HEK293T (cell line): ENCODE results near the gene GPRASP1.

Experiments used
- CTCF ChIA-PET: fragments of 350-600 bp; formaldehyde crosslinking; extraction: SDS; loops from one replicate; lab custom pipeline; 2021; ENCODE audit warnings: antibody characterized with exemption, inconsistent platforms; lab: Yijun Ruan, JAX
- POLR2A ChIA-PET: fragments of 350-600 bp; formaldehyde crosslinking; extraction: SDS; loops from one replicate; lab custom pipeline; 2020; ENCODE audit warnings: antibody characterized with exemption, inconsistent platforms; lab: Yijun Ruan, JAX
- DNase-seq: peaks from one replicate; pipeline ENCODE4 v3.0.0; 2012; ENCODE audit warnings: mixed read lengths; ENCODE audit errors: extremely low spot score
- ARNT ChIP-seq: fragments of 450-650 bp; IDR thresholded peaks from 2 replicates; pipeline ENCODE4 v1.6.1; 2017; ENCODE audit warnings: mild to moderate bottlenecking
- BHLHE40 ChIP-seq: fragments of 450-650 bp; IDR thresholded peaks from 2 replicates; pipeline ENCODE4 v1.6.1; 2016; ENCODE audit warnings: mild to moderate bottlenecking, moderate library complexity, borderline replicate concordance
- CTBP1 ChIP-seq: fragments of 450-650 bp; IDR thresholded peaks from 2 replicates; pipeline ENCODE4 v1.6.1; 2016; ENCODE audit warnings: borderline replicate concordance
- ELF4 ChIP-seq: fragments of 450-650 bp; IDR thresholded peaks from 2 replicates; pipeline ENCODE4 v1.6.1; 2017; ENCODE audit warnings: antibody characterized with exemption
- FOXA1 ChIP-seq: fragments of 450-650 bp; IDR thresholded peaks from 2 replicates; pipeline ENCODE4 v1.6.1; 2016; ENCODE audit warnings: mild to moderate bottlenecking
- FOXK2 ChIP-seq: fragments of 450-650 bp; IDR thresholded peaks from 2 replicates; pipeline ENCODE4 v1.6.1; 2016; ENCODE audit warnings: mild to moderate bottlenecking
- FOXM1 ChIP-seq: fragments of 450-650 bp; IDR thresholded peaks from 2 replicates; pipeline ENCODE4 v1.6.1; 2017; ENCODE audit warnings: mild to moderate bottlenecking, borderline replicate concordance
- HDGF ChIP-seq: fragments of 450-650 bp; IDR thresholded peaks from 2 replicates; pipeline ENCODE4 v1.6.1; 2017; ENCODE audit warnings: antibody characterized with exemption, borderline replicate concordance
- L3MBTL2 ChIP-seq: fragments of 450-650 bp; conservative IDR thresholded peaks from 2 replicates; pipeline ENCODE4 v1.6.1; 2016; ENCODE audit warnings: mild to moderate bottlenecking
- LEF1 ChIP-seq: fragments of 450-650 bp; IDR thresholded peaks from 2 replicates; pipeline ENCODE4 v1.6.1; 2017; ENCODE audit warnings: mild to moderate bottlenecking, borderline replicate concordance
- NFRKB ChIP-seq: fragments of 450-650 bp; IDR thresholded peaks from 2 replicates; pipeline ENCODE4 v1.6.1; 2016; ENCODE audit warnings: mild to moderate bottlenecking, moderate library complexity
- SP1 ChIP-seq: fragments of 450-650 bp; IDR thresholded peaks from 2 replicates; pipeline ENCODE4 v1.6.1; 2017
- SUZ12 ChIP-seq: fragments of 450-650 bp; IDR thresholded peaks from 2 replicates; pipeline ENCODE4 v1.6.1; 2016; ENCODE audit warnings: mild to moderate bottlenecking
- TARDBP ChIP-seq: fragments of 450-650 bp; IDR thresholded peaks from 2 replicates; pipeline ENCODE4 v1.6.1; 2016
- ZNF384 ChIP-seq: fragments of 450-650 bp; IDR thresholded peaks from 2 replicates; pipeline ENCODE4 v1.6.1; 2016
- TF ChIP-seq, protein P1 (sequence below): fragments of 450-650 bp; IDR thresholded peaks from 2 replicates; pipeline ENCODE4 v1.6.1; 2016

Gene GPRASP1

DNA sequence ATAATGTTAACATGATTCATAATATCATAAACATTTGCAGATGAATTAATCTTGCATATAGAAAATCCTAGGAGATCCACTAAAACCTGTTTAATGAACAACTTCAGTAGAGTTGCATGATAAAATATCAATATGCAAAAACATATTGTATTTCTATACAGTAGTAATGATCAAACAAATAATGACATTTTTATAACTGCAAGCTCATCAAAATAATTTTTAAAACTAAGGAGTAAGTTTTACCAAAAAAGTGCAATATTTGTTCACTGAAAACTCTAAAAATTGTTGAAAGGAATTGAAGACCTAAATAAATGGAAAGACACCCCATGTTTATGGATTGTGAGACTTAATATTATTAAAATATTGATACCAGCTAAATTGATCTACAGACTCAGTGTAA, 45.0 kb downstream of the GPRASP1 start:
- DNase-seq: no peak
- ChIA-PET POLR2A (no interaction called here), CTCF (interaction anchor here (0.6 kb wide), 1 partner anchor 522 kb away, joined by 3 read pairs; no protein-coding TSS in a partner anchor)
- TF ChIP-seq ARNT (no peak), TARDBP (no peak), BHLHE40 (no peak), CTBP1 (no peak), FOXK2 (no peak), ZNF384 (no peak)

DNA sequence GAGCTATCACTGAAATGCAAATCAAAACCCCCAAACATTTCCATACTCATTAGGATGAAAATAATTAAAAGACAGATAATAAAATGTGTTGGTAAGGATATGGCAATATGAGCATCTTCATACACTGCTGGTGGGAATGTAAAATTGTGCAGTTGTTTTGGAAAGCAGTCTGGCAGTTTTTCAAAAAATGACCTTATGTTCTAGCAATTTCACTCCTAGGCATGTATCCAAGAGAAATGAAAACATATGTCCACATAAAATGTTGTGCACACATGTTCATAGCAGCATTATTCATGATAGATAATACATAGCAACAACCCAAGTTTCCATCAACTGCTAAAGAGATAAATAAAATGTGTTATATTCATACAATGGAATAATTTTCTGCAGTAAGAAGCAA, 46.2 kb downstream of the GPRASP1 start:
- ChIA-PET POLR2A (no interaction called here), CTCF (no interaction called here)
- no peak for DNase-seq
- TF ChIP-seq BHLHE40: no peak
- no peak for TF ChIP-seq ELF4
- no peak for TF ChIP-seq FOXK2
- TF ChIP-seq, protein P1, sequence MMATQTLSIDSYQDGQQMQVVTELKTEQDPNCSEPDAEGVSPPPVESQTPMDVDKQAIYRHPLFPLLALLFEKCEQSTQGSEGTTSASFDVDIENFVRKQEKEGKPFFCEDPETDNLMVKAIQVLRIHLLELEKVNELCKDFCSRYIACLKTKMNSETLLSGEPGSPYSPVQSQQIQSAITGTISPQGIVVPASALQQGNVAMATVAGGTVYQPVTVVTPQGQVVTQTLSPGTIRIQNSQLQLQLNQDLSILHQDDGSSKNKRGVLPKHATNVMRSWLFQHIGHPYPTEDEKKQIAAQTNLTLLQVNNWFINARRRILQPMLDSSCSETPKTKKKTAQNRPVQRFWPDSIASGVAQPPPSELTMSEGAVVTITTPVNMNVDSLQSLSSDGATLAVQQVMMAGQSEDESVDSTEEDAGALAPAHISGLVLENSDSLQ: no peak
- no peak for TF ChIP-seq SP1
- no peak for TF ChIP-seq TARDBP
- no peak for TF ChIP-seq NFRKB
- no peak for TF ChIP-seq ARNT
- no peak for TF ChIP-seq ZNF384
- TF ChIP-seq SUZ12: no peak
- no peak for TF ChIP-seq L3MBTL2
- no peak for TF ChIP-seq CTBP1
- TF ChIP-seq LEF1: no peak
- no peak for TF ChIP-seq FOXA1
- no peak for TF ChIP-seq HDGF
- TF ChIP-seq FOXM1: no peak
